ENCODE data around the gene ZNF784. TPM values are rescaled to one million over a fixed set of nuclear protein-coding genes. Genes with fewer than 3 reads are reported as not detected.

ZNF784 gene
- total and polyA plus RNA-seq, 2 donors (not counting 3 experiments of a cell fraction or from before 2014, with no cell fraction given), result 4.9 TPM

- no peak for FAIRE-seq
- BruUV-seq (replicated peaks), result no TSS peak
- no peak overlapping the region for H3K4me2 ChIP-seq (ENCODE audit: insufficient read depth, low read length)
- H4K20me1 ChIP-seq (replicated peaks; ENCODE audit: control insufficient read depth, extremely low read depth, insufficient read depth, low read length), result peaks cover 12% of the 10 kb centered on the region
- ChIA-PET CTCF (interaction anchor here (2.2 kb wide), 1 partner anchor 13 kb away, joined by 22 read pairs; no protein-coding TSS in a partner anchor), POLR2A (no interaction called here)
- no peak for DNase-seq (ENCODE audit: low read depth, low spot score)
- H3K9ac ChIP-seq (replicated peaks; ENCODE audit: extremely low read depth, insufficient read depth, low read length), result no peak overlapping the region
- intact Hi-C loops (cut with micrococcal nuclease), result loop anchor here (10.0 kb wide), 3 partner anchors 324 to 1194 kb away; partner anchors contain the start of genes KMT5C, LENG9 and ZNF787
- no peaks in the 10 kb centered on the region for H3K9me1 ChIP-seq (replicated peaks; ENCODE audit: control insufficient read depth, extremely low read depth, insufficient read depth, low read length)
- dilution Hi-C loops (cut with MboI; ENCODE audit: extremely low pct_ligation_motif_present, low sequenced_read_pairs), result no loop called here
- TF ChIP-seq, protein P1, sequence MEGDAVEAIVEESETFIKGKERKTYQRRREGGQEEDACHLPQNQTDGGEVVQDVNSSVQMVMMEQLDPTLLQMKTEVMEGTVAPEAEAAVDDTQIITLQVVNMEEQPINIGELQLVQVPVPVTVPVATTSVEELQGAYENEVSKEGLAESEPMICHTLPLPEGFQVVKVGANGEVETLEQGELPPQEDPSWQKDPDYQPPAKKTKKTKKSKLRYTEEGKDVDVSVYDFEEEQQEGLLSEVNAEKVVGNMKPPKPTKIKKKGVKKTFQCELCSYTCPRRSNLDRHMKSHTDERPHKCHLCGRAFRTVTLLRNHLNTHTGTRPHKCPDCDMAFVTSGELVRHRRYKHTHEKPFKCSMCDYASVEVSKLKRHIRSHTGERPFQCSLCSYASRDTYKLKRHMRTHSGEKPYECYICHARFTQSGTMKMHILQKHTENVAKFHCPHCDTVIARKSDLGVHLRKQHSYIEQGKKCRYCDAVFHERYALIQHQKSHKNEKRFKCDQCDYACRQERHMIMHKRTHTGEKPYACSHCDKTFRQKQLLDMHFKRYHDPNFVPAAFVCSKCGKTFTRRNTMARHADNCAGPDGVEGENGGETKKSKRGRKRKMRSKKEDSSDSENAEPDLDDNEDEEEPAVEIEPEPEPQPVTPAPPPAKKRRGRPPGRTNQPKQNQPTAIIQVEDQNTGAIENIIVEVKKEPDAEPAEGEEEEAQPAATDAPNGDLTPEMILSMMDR (IDR thresholded peaks at IDR 0.05; ENCODE audit: extremely low read depth in 1 of 2, insufficient read depth in 1 of 2, low read depth in 1 of 2, low read length in 2 of 2), result no peak
- TF ChIP-seq POLR2AphosphoS5 (IDR thresholded peaks at IDR 0.05; ENCODE audit: insufficient read depth, low read depth, low read length) (no peak), MYC (IDR thresholded peaks at IDR 0.05; ENCODE audit: low read depth, low read length) (no peak), POLR2A (IDR thresholded peaks at IDR 0.05; ENCODE audit: low read depth, low read length) (no peak), JUN (IDR thresholded peaks at IDR 0.05; ENCODE audit: borderline replicate concordance, insufficient read depth, insufficient read length, low read depth) (no peak), EZH2 (IDR thresholded peaks at IDR 0.05; ENCODE audit: borderline replicate concordance, low read depth, low read length, severe bottlenecking) (no peak), FOS (IDR thresholded peaks at IDR 0.05; ENCODE audit: borderline replicate concordance, insufficient read depth, low read length) (no peak), GATA2 (IDR thresholded peaks at IDR 0.05; ENCODE audit: insufficient read depth, insufficient read length, low read depth, low read length) (no peak)
- TF ChIP-seq, protein P2, sequence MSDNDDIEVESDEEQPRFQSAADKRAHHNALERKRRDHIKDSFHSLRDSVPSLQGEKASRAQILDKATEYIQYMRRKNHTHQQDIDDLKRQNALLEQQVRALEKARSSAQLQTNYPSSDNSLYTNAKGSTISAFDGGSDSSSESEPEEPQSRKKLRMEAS (IDR thresholded peaks at IDR 0.05; ENCODE audit: insufficient read depth, insufficient read length), result no peak
- H3K79me2 ChIP-seq (ENCODE audit: control insufficient read depth, insufficient read depth, low read length), result peaks cover 88% of the 10 kb centered on the region
- no peak overlapping the region for H3K27ac ChIP-seq (ENCODE audit: insufficient read depth, low read depth, low read length)
- H2AFZ ChIP-seq (ENCODE audit: low read depth, low read length), result no peak overlapping the region
- peaks cover 11 to 42% of the 10 kb centered on the region in 2 experiments for H3K36me3 ChIP-seq (ENCODE audit: control insufficient read depth in 2 of 2, extremely low read depth in 1 of 2, insufficient read depth in 2 of 2, low read length in 2 of 2)
- no peak overlapping the region for H3K4me3 ChIP-seq (replicated peaks in 1 of 3; ENCODE audit: insufficient read depth in 1 of 3, low read depth in 1 of 3, low read length in 3 of 3)
- no peaks in the 10 kb centered on the region for H3K27me3 ChIP-seq (ENCODE audit: control insufficient read depth in 2 of 2, insufficient read depth in 2 of 2, low read length in 2 of 2)
- peaks cover 25% of the 10 kb centered on the region for H3K4me1 ChIP-seq (ENCODE audit: control insufficient read depth, extremely low read depth, insufficient read depth, low read length)
- no peaks in the 10 kb centered on the region for H3K9me3 ChIP-seq (replicated peaks; ENCODE audit: control insufficient read depth, insufficient read depth, low read length)
Observed at GRCh38 chr19:55658846-55659459, 34.6 kb upstream of the ZNF784 start.

Data from endothelial cell of umbilical vein (primary cell).